HepG2 (cell line): ENCODE results near the gene SPN. TPM values are rescaled to one million over a fixed set of nuclear protein-coding genes. Genes with fewer than 3 reads are reported as not detected.

ENCODE experiments used
- ATAC-seq: fragments of 200-7000 bp; cut with Tn5 transposase; 3 replicates; pipeline ENCODE4 v1.9.1; 2020; ENCODE audit warnings: mild to moderate bottlenecking, moderate library complexity
- BruUV-seq: library from RNA; stranded (reverse); fragments of 400-500 nt; replicated peaks from 2 replicates; lab custom pipeline; 2021; lab: Mats Ljungman, UMichigan
- CTCF ChIA-PET: fragments of 300-600 bp; formaldehyde crosslinking; extraction: SDS; loops from one replicate; lab custom pipeline; 2021; ENCODE audit warnings: low total read pairs, inconsistent platforms, low intra/inter-chr PET ratio; lab: Yijun Ruan, JAX
- POLR2A ChIA-PET: fragments of 350-600 bp; sonication (Branson Sonifier 250); formaldehyde crosslinking; loops from one replicate; lab custom pipeline; 2020; ENCODE audit warnings: antibody characterized with exemption, inconsistent platforms; lab: Yijun Ruan, JAX
- DNase-seq: peaks from one replicate; pipeline ENCODE4 v3.0.0-alpha.2; 2015; ENCODE audit warnings: low spot score
- FAIRE-seq: peaks from 3 replicates; lab custom pipeline; 2011; peaks lifted over from hg19 to GRCh38; lab: Jason Lieb, UNC
- H2AFZ ChIP-seq: one replicate; pipeline ENCODE4 v1.6.1; 2011; ENCODE audit warnings: low read length, inconsistent platforms
- H3K27ac ChIP-seq: fragments of 300-600 bp; 3 replicates; pipeline ENCODE4 v1.8.0; 2011; ENCODE audit warnings: mixed run types, mild to moderate bottlenecking, mixed read lengths, low read length, inconsistent platforms; ENCODE audit not compliant: insufficient read depth; ENCODE audit errors: extremely low read length
- H3K27me3 ChIP-seq, 2 experiments: fragments of 200-600 bp in 1 of 2; 2 replicates in 1 of 2; 3 replicates in 1 of 2; pipeline versions ENCODE4 v1.6.0 to v1.8.0; 2011; ENCODE audit warnings: low read length in 2 of 2, mild to moderate bottlenecking in 2 of 2, moderate library complexity in 2 of 2, inconsistent platforms in 1 of 2; ENCODE audit not compliant: insufficient read depth in 2 of 2, control insufficient read depth in 1 of 2
- H3K36me3 ChIP-seq, 2 experiments: fragments of 200-600 bp in 1 of 2; replicated peaks in 1 of 2; 2 replicates in 1 of 2; 3 replicates in 1 of 2; pipeline versions ENCODE4 v1.5.1 to v1.8.0; 2011; ENCODE audit warnings: low read length in 2 of 2, inconsistent platforms in 1 of 2; ENCODE audit not compliant: insufficient read depth in 2 of 2, control insufficient read depth in 1 of 2
- H3K4me1 ChIP-seq: 2 replicates; pipeline ENCODE4 v1.5.1; 2012; ENCODE audit warnings: low read length, inconsistent platforms; ENCODE audit not compliant: insufficient read depth
- H3K4me2 ChIP-seq: 2 replicates; pipeline ENCODE4 v1.6.0; 2011; ENCODE audit warnings: low read depth, low read length, inconsistent platforms
- H3K4me3 ChIP-seq, 3 experiments: fragments of 200-600 bp in 1 of 3; sonication (generic), shearing (Covaris generic) in 1 of 3; replicated peaks in 1 of 3; 2 replicates each; pipeline ENCODE4 v1.5.1; 2011 to 2016; ENCODE audit warnings: low read length in 3 of 3, inconsistent platforms in 2 of 3, low read depth in 2 of 3, mild to moderate bottlenecking in 2 of 3, control low read depth in 1 of 3, mixed read lengths in 1 of 3; ENCODE audit not compliant: insufficient read depth in 1 of 3
- H3K79me2 ChIP-seq: one replicate; pipeline ENCODE4 v1.6.1; 2011; ENCODE audit warnings: low read length, inconsistent platforms; ENCODE audit not compliant: insufficient read depth
- H3K9ac ChIP-seq: 2 replicates; pipeline ENCODE4 v1.6.0; 2011; ENCODE audit warnings: mild to moderate bottlenecking, low read depth, low read length, inconsistent platforms; ENCODE audit not compliant: insufficient read depth
- H3K9me3 ChIP-seq: 2 replicates; pipeline ENCODE4 v1.5.1; 2012; ENCODE audit warnings: mild to moderate bottlenecking, low read length
- H4K20me1 ChIP-seq: 2 replicates; pipeline ENCODE4 v1.6.0; 2011; ENCODE audit warnings: inconsistent platforms, mild to moderate bottlenecking, low read length, moderate library complexity; ENCODE audit not compliant: insufficient read depth
- ATF2 ChIP-seq: sonication (generic); formaldehyde crosslinking; IDR thresholded peaks from 2 replicates; pipeline ENCODE4 v1.4.0; 2020; ENCODE audit warnings: missing genetic modification reagents
- CAMTA2 ChIP-seq: sonication (generic); formaldehyde crosslinking; IDR thresholded peaks from 2 replicates; pipeline ENCODE4 v1.4.0; 2020; ENCODE audit warnings: mild to moderate bottlenecking, missing genetic modification reagents, borderline replicate concordance
- ETV6 ChIP-seq: sonication (generic); formaldehyde crosslinking; conservative IDR thresholded peaks from 2 replicates; pipeline ENCODE4 v1.4.0; 2020; ENCODE audit warnings: missing genetic modification reagents
- HCFC1 ChIP-seq: fragments of 150-350 bp; IDR thresholded peaks from 2 replicates; pipeline ENCODE4 v1.6.1; 2014; ENCODE audit warnings: low read depth, low read length
- HNRNPH1 ChIP-seq: fragments of 200-400 bp; formaldehyde crosslinking; optimal IDR thresholded peaks from 2 replicates; pipeline ENCODE3; 2017; ENCODE audit warnings: mild to moderate bottlenecking, low read depth, low read length
- ISX ChIP-seq: sonication (generic); formaldehyde crosslinking; conservative IDR thresholded peaks from 2 replicates; pipeline ENCODE4 v1.5.0; 2020; ENCODE audit warnings: missing genetic modification reagents
- JUN ChIP-seq: sonication (generic); formaldehyde crosslinking; IDR thresholded peaks from 2 replicates; pipeline ENCODE4 v1.4.0; 2020; ENCODE audit warnings: mild to moderate bottlenecking, missing genetic modification reagents
- MAZ ChIP-seq, 2 experiments: sonication (generic) in 1 of 2; formaldehyde crosslinking in 1 of 2; IDR thresholded peaks; 2 replicates each; pipeline versions ENCODE4 v1.5.0 to v1.6.1; 2012 to 2020; ENCODE audit warnings: low read depth in 2 of 2, mild to moderate bottlenecking in 2 of 2, borderline replicate concordance in 1 of 2, improper control_type of control experiment in 1 of 2, low read length in 1 of 2, missing genetic modification reagents in 1 of 2, moderate library complexity in 1 of 2
- MED13 ChIP-seq: sonication (generic); formaldehyde crosslinking; IDR thresholded peaks from 2 replicates; pipeline ENCODE4 v1.5.0; 2020; ENCODE audit warnings: missing genetic modification reagents
- MED8 ChIP-seq: sonication (generic); formaldehyde crosslinking; IDR thresholded peaks from 2 replicates; pipeline ENCODE4 v1.8.1; 2023; ENCODE audit warnings: mild to moderate bottlenecking, missing genetic modification reagents; ENCODE audit not compliant: insufficient replicate concordance
- MEF2D ChIP-seq: sonication (generic); formaldehyde crosslinking; IDR thresholded peaks from 2 replicates; pipeline ENCODE4 v1.5.1; 2020; ENCODE audit warnings: mild to moderate bottlenecking, missing genetic modification reagents
- UBTF ChIP-seq: sonication (generic); formaldehyde crosslinking; IDR thresholded peaks from 2 replicates; pipeline ENCODE4 v1.4.0; 2020; ENCODE audit warnings: mild to moderate bottlenecking, missing genetic modification reagents
- ZNF331 ChIP-seq: sonication (generic); formaldehyde crosslinking; IDR thresholded peaks from 2 replicates; pipeline ENCODE4 v1.4.0; 2020; ENCODE audit warnings: missing genetic modification reagents
- ZNF710 ChIP-seq: sonication (generic); formaldehyde crosslinking; IDR thresholded peaks from 2 replicates; pipeline ENCODE4 v1.5.0; 2020; ENCODE audit warnings: mild to moderate bottlenecking, missing genetic modification reagents, borderline replicate concordance
- WGBS: methylation state at CpG from one replicate; pipeline ENCODE4 v1.1.6; 2017; ENCODE audit warnings: low lambda C conversion rate; 5-methylcytosine and 5-hydroxymethylcytosine counted together
- in situ Hi-C: cut with HindIII; loops from 2 replicates; pipeline ENCODE4 v1.10.0; 2017; ENCODE audit warnings: low pct_unique_long_range_greater_than_20kb; ENCODE audit not compliant: extremely low pct_ligation_motif_present
- intact Hi-C: fragments of 100-400 bp; cut with micrococcal nuclease; formaldehyde crosslinking; loops from one replicate; pipeline ENCODE4 v1.10.0; 2022; ENCODE audit not compliant: unreplicated experiment
- polyA plus RNA-seq, 8 experiments: library from polyadenylated mRNA; depleted of rRNA in 3 of 8; stranded (reverse) in 7 of 8; unstranded in 1 of 8; fragments of >200 nt; fragmentation: Illumina TruSeq in 4 of 8; extraction: Trizol in 4 of 8; gene quantifications; 2 replicates each; pipeline versions ENCODE4 v1.2.1 to v1.2.3, GENCODE V29; 2011 to 2016; ENCODE audit warnings: low read depth in 4 of 8, missing spikeins in 1 of 8, mixed read lengths in 1 of 8; ENCODE audit not compliant: insufficient read depth in 1 of 8
- total RNA-seq, 5 experiments: library from RNA; depleted of rRNA; stranded (reverse); fragments of >200 nt; fragmentation: Illumina TruSeq; extraction: Trizol; gene quantifications; 2 replicates each; pipeline ENCODE4 v1.2.3, GENCODE V29; 2016; ENCODE audit warnings: low read depth in 1 of 5
- TF ChIP-seq, protein P1 (sequence below): conservative IDR thresholded peaks from 2 replicates; pipeline ENCODE4 v1.6.1; 2018; ENCODE audit warnings: missing genetic modification reagents

SPN gene
- total and polyA plus RNA-seq, 2 of the 13 experiments (the other 11 are each of a cell fraction or from before 2014, with no cell fraction given), result 0.22 to 1.6 TPM

- CTCF ChIA-PET, result interaction anchor here (2.7 kb wide), 1 partner anchor 334 kb away, joined by 11 read pairs; no protein-coding TSS in a partner anchor
- Histone ChIP-seq H2AFZ (no peak overlapping the region), H3K9me3 (no peaks in the 10 kb centered on the region), H3K79me2 (peaks cover 3% of the 10 kb centered on the region), H3K9ac (no peak overlapping the region), H3K36me3 (peaks cover 11 to 19% of the 10 kb centered on the region in 2 experiments; a peak in 4 of 5 replicates), H3K4me3 (no peak overlapping the region), H3K27me3 (peaks cover 0 to 4% of the 10 kb centered on the region in 2 experiments; a peak in 1 of 5 replicates), H3K27ac (no peak overlapping the region), H3K4me1 (peaks cover 19% of the 10 kb centered on the region), H3K4me2 (no peak overlapping the region), H4K20me1 (peaks cover 8% of the 10 kb centered on the region)
- in situ Hi-C loops (loop anchor here (10.0 kb wide), 1 partner anchor 336 kb away; the partner anchor contains the start of gene TLCD3B), intact Hi-C loops (no loop called here)
- FAIRE-seq (no peak), ATAC-seq (peak; percentile 6; the same call in 1 of the 3 replicates), DNase-seq (no peak)
- POLR2A ChIA-PET, result interaction anchor here (2.3 kb wide), 1 partner anchor 20 kb away, joined by 11 read pairs; the partner anchor contains the start of gene QPRT
- BruUV-seq, result no TSS peak
- 91% methylated on average over 17 of the region's 17 CpGs for WGBS
- no peak for TF ChIP-seq ATF2 (CRISPR knock-in tag)
- TF ChIP-seq, protein P1, sequence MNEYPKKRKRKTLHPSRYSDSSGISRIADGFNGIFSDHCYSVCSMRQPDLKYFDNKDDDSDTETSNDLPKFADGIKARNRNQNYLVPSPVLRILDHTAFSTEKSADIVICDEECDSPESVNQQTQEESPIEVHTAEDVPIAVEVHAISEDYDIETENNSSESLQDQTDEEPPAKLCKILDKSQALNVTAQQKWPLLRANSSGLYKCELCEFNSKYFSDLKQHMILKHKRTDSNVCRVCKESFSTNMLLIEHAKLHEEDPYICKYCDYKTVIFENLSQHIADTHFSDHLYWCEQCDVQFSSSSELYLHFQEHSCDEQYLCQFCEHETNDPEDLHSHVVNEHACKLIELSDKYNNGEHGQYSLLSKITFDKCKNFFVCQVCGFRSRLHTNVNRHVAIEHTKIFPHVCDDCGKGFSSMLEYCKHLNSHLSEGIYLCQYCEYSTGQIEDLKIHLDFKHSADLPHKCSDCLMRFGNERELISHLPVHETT, result no peak
- no peak for TF ChIP-seq ETV6 (CRISPR knock-in tag)
- TF ChIP-seq MED13 (CRISPR knock-in tag), result 0 out of 2 replicates have a peak, but pooled peaks have one; percentile 7
- TF ChIP-seq MAZ (IDR thresholded peaks at IDR 0.05; ENCODE audit: borderline replicate concordance, low read depth, low read length), result no peak
- TF ChIP-seq MAZ (CRISPR knock-in tag; IDR thresholded peaks at IDR 0.05; ENCODE audit: low read depth), result no peak
- 0 out of 2 replicates have a peak, but pooled peaks have one; percentile 10 for TF ChIP-seq ZNF331 (CRISPR knock-in tag)
- TF ChIP-seq HNRNPH1, result peak; percentile 32
- TF ChIP-seq HCFC1, result no peak
- TF ChIP-seq JUN (CRISPR knock-in tag), result no peak
- 0 out of 2 replicates have a peak, but pooled peaks have one; percentile 23 for TF ChIP-seq MEF2D (CRISPR knock-in tag)
- no peak for TF ChIP-seq CAMTA2 (CRISPR knock-in tag)
- no peak for TF ChIP-seq ISX (CRISPR knock-in tag)
- no peak for TF ChIP-seq UBTF (CRISPR knock-in tag)
- TF ChIP-seq MED8 (CRISPR knock-in tag), result peak; percentile 26
- TF ChIP-seq ZNF710 (CRISPR knock-in tag), result no peak
These were observed 35.7 kb downstream of the SPN start for GRCh38 chr16:29698484-29699323.
